CMK (cell line): ENCODE data around the gene MARS1.
A peak's percentile ranks its signal among the peaks of the same experiment; 100 is the strongest.

Experiments
- DNase-seq: peaks from one replicate; pipeline ENCODE4 v3.0.0-alpha.2; 2010; ENCODE audit warnings: low read depth

Gene MARS1

GRCh38 chr12:57518176-57518919 lies 30.5 kb downstream of the MARS1 start:
- no peak for DNase-seq

- DNase-seq = no peak
Measured at GRCh38 chr12:57518920-57519795, 31.3 kb downstream of the MARS1 start.

GRCh38 chr12:57519796-57520052 lies 31.9 kb downstream of the MARS1 start:
- DNase-seq = no peak

GRCh38 chr12:57520053-57520818 lies 32.4 kb downstream of the MARS1 start, which contains the start of gene DDIT3:
DDIT3 (minus strand) TSS chr12:57520514; CDS start chr12:57517406, 3,108 bp downstream.
- DNase-seq = peak; percentile 92

- DNase-seq = no peak
Measured at GRCh38 chr12:57521525-57522010, 33.7 kb downstream of the MARS1 start.

GRCh38 chr12:57522011-57522886 lies 34.4 kb downstream of the MARS1 start, which contains the start of gene MBD6:
MBD6 (plus strand) TSS chr12:57522824; CDS start chr12:57524304, 1,480 bp downstream.
- peak; percentile 88 for DNase-seq

- peak; percentile 74 for DNase-seq
Measured at GRCh38 chr12:57522887-57523705, 35.2 kb downstream of the MARS1 start.

GRCh38 chr12:57523706-57524614 lies 36.1 kb downstream of the MARS1 start:
- DNase-seq = no peak

- no peak for DNase-seq
Measured at GRCh38 chr12:57524814-57525614, 37.1 kb downstream of the MARS1 start.

GRCh38 chr12:57525615-57526383 lies 37.9 kb downstream of the MARS1 start:
- no peak for DNase-seq

- DNase-seq = no peak
Measured at GRCh38 chr12:57526477-57527126, 38.7 kb downstream of the MARS1 start.

GRCh38 chr12:57527184-57527583 lies 39.3 kb downstream of the MARS1 start:
- DNase-seq = no peak

GRCh38 chr12:57528176-57528575 lies 40.3 kb downstream of the MARS1 start:
- no peak for DNase-seq

GRCh38 chr12:57528831-57529555 lies 41.1 kb downstream of the MARS1 start:
- DNase-seq = no peak

GRCh38 chr12:57529831-57530230 lies 42.0 kb downstream of the MARS1 start:
- DNase-seq = no peak

- DNase-seq = no peak
Measured at GRCh38 chr12:57530396-57531142, 42.7 kb downstream of the MARS1 start.
